ENCODE data around the gene BCAR1. TPM values are rescaled to one million over a fixed set of nuclear protein-coding genes. Genes with fewer than 3 reads are reported as not detected.

Gene BCAR1
- total and polyA plus RNA-seq, 2 of the 13 experiments (the other 11 are each of a cell fraction or from before 2014, with no cell fraction given): 48.1 to 51.7 TPM

DNA sequence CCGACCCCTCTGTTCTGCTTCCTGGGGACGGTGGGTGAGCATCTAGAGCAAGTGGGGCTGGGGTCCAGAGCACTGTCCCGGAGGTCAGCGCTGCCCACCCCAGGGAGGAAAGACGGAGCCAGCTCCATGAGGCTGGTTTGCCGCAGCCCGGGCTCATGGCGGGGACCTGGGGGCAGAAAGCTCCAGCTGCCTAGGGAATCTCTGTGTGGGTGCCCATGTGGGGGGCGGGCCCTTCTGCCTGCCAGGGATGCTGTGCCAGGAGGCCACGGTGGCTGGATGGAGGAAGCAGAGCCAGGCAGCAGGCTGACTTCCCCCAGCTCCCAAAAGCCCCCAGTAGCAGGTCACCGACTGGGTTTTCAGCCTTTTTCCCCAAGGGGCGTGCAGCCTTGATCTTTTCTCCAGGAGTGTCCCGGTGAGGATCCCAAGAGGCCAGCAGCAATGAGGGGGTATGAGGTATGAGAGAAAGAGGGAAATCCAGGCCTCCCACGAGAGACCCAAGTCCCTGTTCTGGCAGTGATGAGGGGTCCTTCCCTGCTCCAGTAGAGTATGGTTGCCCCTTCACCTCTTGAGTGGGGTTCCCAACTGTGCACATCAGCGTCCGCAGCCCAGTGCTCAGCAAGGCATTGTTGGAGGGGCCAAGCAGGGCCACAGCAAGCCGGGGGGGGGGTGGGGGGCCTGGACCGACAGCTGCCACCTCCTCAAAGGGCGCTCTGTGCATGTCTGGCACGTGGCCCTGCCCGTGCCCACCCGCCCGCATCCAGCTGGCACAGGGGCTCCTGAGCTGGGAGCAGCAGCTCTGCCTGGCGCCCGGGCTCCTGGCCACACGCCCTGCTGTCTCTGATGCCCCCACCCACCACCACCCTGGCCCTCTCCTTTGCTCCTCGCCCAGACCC, 15.6 kb upstream of the BCAR1 start:
- BruUV-seq (replicated peaks): no TSS peak
- no peak overlapping the region for H2AFZ ChIP-seq (ENCODE audit: low read length)
- H3K27me3 ChIP-seq (ENCODE audit: control insufficient read depth in 1 of 2, insufficient read depth in 2 of 2, low read length in 2 of 2): no peaks in the 10 kb centered on the region
- ChIA-PET POLR2A (interaction anchor here (1.1 to 9.3 kb wide), 9 partner anchors 15 to 119 kb away, joined by 3 to 151 read pairs (median 4); partner anchors contain the start of gene BCAR1), CTCF (ENCODE audit: low intra/inter-chr PET ratio, low total read pairs) (no interaction called here)
- peak overlapping the region; percentile 96 for H3K9ac ChIP-seq (ENCODE audit: insufficient read depth, low read depth, low read length)
- intact Hi-C loops (cut with micrococcal nuclease; ENCODE audit: unreplicated experiment) (loop anchor here (1.0 kb wide), 1 partner anchor 34 kb away; no protein-coding TSS in a partner anchor), in situ Hi-C loops (cut with HindIII; ENCODE audit: extremely low pct_ligation_motif_present, low pct_unique_long_range_greater_than_20kb) (loop anchor here (5.0 kb wide), 1 partner anchor 40 kb away; no protein-coding TSS in a partner anchor)
- H3K4me2 ChIP-seq (ENCODE audit: low read depth, low read length): peak overlapping the region; percentile 98
- peaks cover 35% of the 10 kb centered on the region for H3K79me2 ChIP-seq (ENCODE audit: insufficient read depth, low read length)
- H3K4me1 ChIP-seq (ENCODE audit: insufficient read depth, low read length): peaks cover 69% of the 10 kb centered on the region
- no peak for DNase-seq (ENCODE audit: low spot score)
- H3K4me3 ChIP-seq (replicated peaks in 1 of 3; ENCODE audit: insufficient read depth in 1 of 3, low read depth in 2 of 3, low read length in 3 of 3): peak overlapping the region in 2 of 3 experiments; percentile 92 to 96; a peak in 3 of 6 replicates
- ATAC-seq: no peak
- FAIRE-seq: no peak
- TF ChIP-seq HNRNPL (IDR thresholded peaks at IDR 0.05; ENCODE audit: low read depth, low read length) (peak; percentile 89), ZNF383 (CRISPR knock-in tag; IDR thresholded peaks at IDR 0.05; ENCODE audit: borderline replicate concordance) (0 out of 2 replicates have a peak, but pooled peaks have one; percentile 7), ZNF430 (CRISPR knock-in tag; IDR thresholded peaks at IDR 0.05) (no peak), FOXC1 (CRISPR knock-in tag; IDR thresholded peaks at IDR 0.05; ENCODE audit: borderline replicate concordance) (no peak), ZNF558 (CRISPR knock-in tag; IDR thresholded peaks at IDR 0.05; ENCODE audit: borderline replicate concordance) (no peak), ZNF572 (CRISPR knock-in tag; IDR thresholded peaks at IDR 0.05) (0 out of 2 replicates have a peak, but pooled peaks have one; percentile 59), ZNF761 (CRISPR knock-in tag; conservative IDR thresholded peaks at IDR 0.05) (peak; percentile 26; the same call in 1 of the 2 replicates), ZNF749 (CRISPR knock-in tag; IDR thresholded peaks at IDR 0.05; ENCODE audit: borderline replicate concordance) (no peak), ZNF724P (CRISPR knock-in tag; IDR thresholded peaks at IDR 0.05; ENCODE audit: borderline replicate concordance) (0 out of 2 replicates have a peak, but pooled peaks have one; percentile 48), RBM39 (IDR thresholded peaks at IDR 0.05; ENCODE audit: low read depth, low read length, poor library complexity, severe bottlenecking) (peak; percentile 15), ATF7 (IDR thresholded peaks at IDR 0.05) (no peak), ATF7 (CRISPR knock-in tag; IDR thresholded peaks at IDR 0.05) (0 out of 2 replicates have a peak, but pooled peaks have one; percentile 1), ZNF570 (CRISPR knock-in tag; IDR thresholded peaks at IDR 0.05; ENCODE audit: borderline replicate concordance) (no peak)
- TF ChIP-seq, protein P1, sequence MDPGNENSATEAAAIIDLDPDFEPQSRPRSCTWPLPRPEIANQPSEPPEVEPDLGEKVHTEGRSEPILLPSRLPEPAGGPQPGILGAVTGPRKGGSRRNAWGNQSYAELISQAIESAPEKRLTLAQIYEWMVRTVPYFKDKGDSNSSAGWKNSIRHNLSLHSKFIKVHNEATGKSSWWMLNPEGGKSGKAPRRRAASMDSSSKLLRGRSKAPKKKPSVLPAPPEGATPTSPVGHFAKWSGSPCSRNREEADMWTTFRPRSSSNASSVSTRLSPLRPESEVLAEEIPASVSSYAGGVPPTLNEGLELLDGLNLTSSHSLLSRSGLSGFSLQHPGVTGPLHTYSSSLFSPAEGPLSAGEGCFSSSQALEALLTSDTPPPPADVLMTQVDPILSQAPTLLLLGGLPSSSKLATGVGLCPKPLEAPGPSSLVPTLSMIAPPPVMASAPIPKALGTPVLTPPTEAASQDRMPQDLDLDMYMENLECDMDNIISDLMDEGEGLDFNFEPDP (CRISPR knock-in tag; conservative IDR thresholded peaks at IDR 0.05): 0 out of 2 replicates have a peak, but pooled peaks have one; percentile 2
- WGBS (ENCODE audit: low lambda C conversion rate): 82% methylated on average over 19 of the region's 27 CpGs
- peaks cover 0 to 1% of the 10 kb centered on the region in 2 experiments; a peak in 1 of 5 replicates for H3K36me3 ChIP-seq (replicated peaks in 1 of 2; ENCODE audit: control insufficient read depth in 1 of 2, insufficient read depth in 2 of 2, low read length in 2 of 2)
- H4K20me1 ChIP-seq (ENCODE audit: insufficient read depth, low read length): peaks cover 19% of the 10 kb centered on the region
- no peak overlapping the region for H3K27ac ChIP-seq (ENCODE audit: extremely low read length, insufficient read depth, low read length)
- no peaks in the 10 kb centered on the region for H3K9me3 ChIP-seq (ENCODE audit: low read length)

All from HepG2 (cell line).